HG03354 (cell line): ENCODE measurements around the gene EGR1.
"Not testable (repeated sequence)": the region's sequence is repeated elsewhere in the genome, so short reads cannot be mapped to it uniquely, and the experiment has no call there.

Source experiments
- ATAC-seq: cut with Tn5 transposase; IDR thresholded peaks from one replicate; pipeline ENCODE4 v1.9.1; 2021; ENCODE audit warnings: mild to moderate bottlenecking; ENCODE audit not compliant: unreplicated experiment, poor library complexity, severe bottlenecking

EGR1 gene

DNA sequence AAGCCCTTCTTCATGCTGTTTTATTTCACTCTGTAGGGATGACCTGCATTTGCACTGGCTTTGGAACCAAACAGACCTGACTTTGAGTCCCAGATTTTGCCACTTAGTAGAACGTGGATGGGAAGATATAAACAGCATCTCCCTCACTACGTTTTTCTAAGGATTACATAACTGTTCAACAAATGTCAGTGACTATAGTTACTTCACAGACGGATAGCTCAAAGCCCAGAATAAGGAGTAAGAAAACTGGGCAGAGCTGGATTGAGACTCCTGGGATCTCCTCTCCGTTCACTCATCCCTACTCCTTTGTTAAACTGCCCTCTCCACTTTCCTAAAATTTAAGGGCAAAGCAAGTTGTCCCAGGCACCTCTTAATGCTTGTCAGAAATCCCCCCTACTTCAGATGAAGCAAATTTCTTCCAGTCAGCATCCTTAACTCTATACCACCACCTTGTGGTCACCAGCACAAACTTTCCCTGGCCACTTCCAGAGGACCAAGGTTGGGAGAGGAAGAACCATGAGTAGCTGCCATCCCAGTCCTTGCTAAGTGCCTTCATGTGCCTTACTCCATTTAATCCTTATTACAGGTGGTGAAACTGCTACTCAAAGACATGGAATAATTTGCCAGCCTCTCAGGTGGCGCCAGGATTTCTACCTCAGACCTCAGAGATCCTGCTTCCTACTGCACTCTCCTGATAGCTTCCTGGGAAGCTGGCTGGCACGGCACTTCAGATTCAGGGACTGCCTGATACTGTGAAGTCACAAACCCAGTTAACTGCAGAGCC, 38.4 kb downstream of the EGR1 start:
- no peak for ATAC-seq

DNA sequence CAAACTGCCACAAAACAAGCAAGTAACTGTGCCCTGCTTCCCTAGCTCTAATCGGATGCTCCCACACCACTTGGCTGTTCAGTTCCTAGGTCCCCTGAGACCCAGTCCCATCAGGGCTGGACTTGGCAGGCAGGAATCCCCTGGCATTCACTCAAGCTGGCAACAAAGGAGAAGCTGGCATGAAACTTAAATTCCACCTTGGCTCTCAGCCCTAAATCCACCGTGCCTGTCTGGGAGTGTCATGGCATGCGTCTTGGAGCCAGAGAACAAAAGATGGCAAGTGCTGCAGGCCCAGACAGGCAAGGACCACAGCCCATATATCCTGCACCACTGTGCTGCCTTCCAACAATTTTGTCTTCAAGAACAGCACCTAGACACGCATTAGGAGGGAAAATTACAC, 39.5 kb downstream of the EGR1 start:
- ATAC-seq = no peak

GRCh38 chr5:138506370-138507306, 41.4 kb downstream of the EGR1 start:
- no peak for ATAC-seq

DNA sequence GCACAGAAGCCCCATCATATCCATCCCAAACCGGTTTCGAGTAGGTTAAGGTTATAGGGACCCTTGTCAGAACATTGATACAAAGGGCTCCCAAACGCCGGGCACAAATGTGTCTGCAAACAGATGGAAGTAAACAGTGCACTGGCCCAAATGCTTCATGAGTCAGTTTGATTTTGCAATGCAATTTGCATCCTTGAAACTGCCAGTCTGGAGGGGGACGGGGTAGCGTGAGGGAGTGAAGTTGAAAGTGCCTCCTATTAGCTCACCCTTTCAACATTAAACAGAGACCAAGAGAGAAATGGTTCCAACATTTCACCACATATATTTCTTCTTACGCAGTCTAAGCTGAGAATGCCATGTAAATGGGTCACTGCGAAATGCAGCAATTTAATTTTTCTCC, 42.2 kb downstream of the EGR1 start:
- ATAC-seq = not testable (repeated sequence)

GRCh38 chr5:138508958-138509357, 43.7 kb downstream of the EGR1 start:
- ATAC-seq = no peak

- no peak for ATAC-seq
Observed at GRCh38 chr5:138514021-138514420, 48.7 kb downstream of the EGR1 start.

DNA sequence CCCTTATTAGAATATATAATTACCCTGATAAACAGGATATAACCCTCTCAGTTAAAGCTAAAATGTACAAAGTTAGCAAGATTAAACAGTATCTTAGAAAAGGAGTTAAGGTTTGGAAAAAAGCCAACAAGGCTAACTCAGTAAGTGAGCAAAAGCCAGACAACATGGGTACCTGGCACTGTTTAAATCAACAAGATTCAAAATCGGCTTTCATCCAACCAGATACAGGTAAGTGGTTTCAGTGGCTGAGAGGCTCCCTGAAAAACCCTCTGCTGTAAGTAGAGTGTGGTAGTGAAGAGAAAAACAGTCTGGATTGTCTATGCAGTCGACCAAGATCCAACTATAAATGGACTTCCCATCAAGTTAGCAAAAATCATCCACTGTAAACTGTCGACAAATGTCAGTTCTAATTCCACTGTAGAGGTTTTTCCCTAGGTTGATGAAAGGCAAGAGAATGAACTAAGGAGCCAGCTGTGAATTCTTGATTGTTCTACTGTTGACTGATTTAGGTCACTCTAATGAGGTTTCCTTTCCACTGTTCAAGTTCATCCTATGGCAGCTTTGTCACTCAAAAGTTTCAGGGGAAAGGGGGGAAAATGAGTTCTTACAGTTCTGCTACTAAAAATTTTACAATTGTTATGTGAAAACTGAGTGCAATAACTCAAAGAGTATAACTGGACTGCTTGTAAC, 50.4 kb downstream of the EGR1 start:
- ATAC-seq = no peak

DNA sequence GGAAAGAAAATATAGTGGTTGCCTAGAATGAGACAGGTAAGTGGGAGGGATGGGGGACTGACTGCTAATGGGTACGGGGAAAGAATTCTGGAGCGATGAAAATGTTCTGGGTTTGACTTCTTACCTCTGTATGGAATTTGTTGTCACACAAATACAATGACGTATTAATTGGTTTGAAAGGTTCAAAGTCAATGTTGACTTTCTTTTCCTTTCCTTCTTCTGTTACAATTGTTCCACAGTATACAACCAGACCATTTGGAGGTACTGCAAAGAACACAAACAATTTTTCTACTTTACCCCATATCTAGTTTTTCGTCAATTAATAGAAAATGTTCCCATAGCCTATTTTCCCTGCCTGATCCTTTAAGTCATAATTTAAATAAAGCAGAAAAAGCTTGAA, 52.2 kb downstream of the EGR1 start:
- ATAC-seq = no peak
